GM12891 (cell line): ENCODE measurements around the gene GPR171.
A peak's percentile ranks its signal among the peaks of the same experiment; 100 is the strongest.
"Not testable (repeated sequence)": the region's sequence is repeated elsewhere in the genome, so short reads cannot be mapped to it uniquely, and the experiment has no call there.

Experiments used
- DNase-seq: peaks from one replicate; pipeline ENCODE4 v3.0.0; 2011; ENCODE audit warnings: low spot score; ENCODE audit not compliant: insufficient read length
- FAIRE-seq: peaks from 2 replicates; lab custom pipeline; 2011; peaks lifted over from hg19 to GRCh38; lab: Jason Lieb, UNC
- PAX5 ChIP-seq: IDR thresholded peaks from 2 replicates; pipeline ENCODE4 v1.6.1; 2011; ENCODE audit warnings: low read length, moderate library complexity, mild to moderate bottlenecking; ENCODE audit not compliant: insufficient read depth, severe bottlenecking
- POLR2A ChIP-seq: IDR thresholded peaks from 2 replicates; pipeline ENCODE4 v1.6.1; 2011; ENCODE audit warnings: low read depth, low read length, control low read depth
- POLR2AphosphoS5 ChIP-seq: IDR thresholded peaks from 2 replicates; pipeline ENCODE4 v1.6.1; 2011; ENCODE audit warnings: low read depth, low read length, control low read depth
- POU2F2 ChIP-seq: IDR thresholded peaks from 2 replicates; pipeline ENCODE4 v1.6.1; 2011; ENCODE audit warnings: low read depth, mild to moderate bottlenecking, control low read depth, low read length, moderate library complexity
- SPI1 ChIP-seq: IDR thresholded peaks from 2 replicates; pipeline ENCODE4 v1.6.1; 2011; ENCODE audit warnings: low read depth, low read length, control low read depth
- TAF1 ChIP-seq: IDR thresholded peaks from 2 replicates; pipeline ENCODE4 v1.6.1; 2011; ENCODE audit warnings: low read depth, low read length, control low read depth

GPR171 gene

GRCh38 chr3:151191095-151191494 is 11.9 kb downstream of the GPR171 start:
- FAIRE-seq = no peak
- TF ChIP-seq SPI1 (no peak), PAX5 (no peak), POU2F2 (no peak), TAF1 (no peak), POLR2A (no peak)

GRCh38 chr3:151183265-151183671 is 19.7 kb downstream of the GPR171 start:
- FAIRE-seq (no peak), DNase-seq (no peak)
- TF ChIP-seq TAF1 = no peak
- no peak for TF ChIP-seq PAX5
- TF ChIP-seq POLR2AphosphoS5 = no peak
- no peak for TF ChIP-seq POU2F2
- no peak for TF ChIP-seq SPI1
- no peak for TF ChIP-seq POLR2A

More at GRCh38 chr3:151191095-151191494, 11.9 kb downstream of the GPR171 start:
- DNase-seq = no peak

- DNase-seq (no peak), FAIRE-seq (no peak)
Measured at GRCh38 chr3:151182349-151183079, 20.5 kb downstream of the GPR171 start.

GRCh38 chr3:151178208-151178845 is 24.7 kb downstream of the GPR171 start:
- no peak for FAIRE-seq
- no peak for DNase-seq
- TF ChIP-seq TAF1 = no peak
- TF ChIP-seq SPI1 = no peak
- TF ChIP-seq POLR2A = no peak
- no peak for TF ChIP-seq PAX5
- TF ChIP-seq POU2F2 = no peak

More at GRCh38 chr3:151182349-151183079, 20.5 kb downstream of the GPR171 start:
- no peak for TF ChIP-seq TAF1
- TF ChIP-seq PAX5 = no peak
- TF ChIP-seq POU2F2 = no peak
- no peak for TF ChIP-seq SPI1
- TF ChIP-seq POLR2AphosphoS5 = no peak
- no peak for TF ChIP-seq POLR2A

- FAIRE-seq = no peak
- TF ChIP-seq PAX5 (no peak), POLR2A (no peak), TAF1 (no peak), POU2F2 (no peak), POLR2AphosphoS5 (no peak), SPI1 (no peak)
- no peak for DNase-seq
Measured at GRCh38 chr3:151175952-151176351, 27.1 kb downstream of the GPR171 start.

GRCh38 chr3:151174351-151174750 is 28.7 kb downstream of the GPR171 start:
- TF ChIP-seq POLR2AphosphoS5 (no peak), PAX5 (no peak), TAF1 (no peak), POU2F2 (no peak), POLR2A (no peak), SPI1 (no peak)
- DNase-seq = no peak
- no peak for FAIRE-seq

- no peak for DNase-seq
- TF ChIP-seq POLR2AphosphoS5 = no peak
- TF ChIP-seq SPI1 = peak; percentile 72
- FAIRE-seq = peak; percentile 71
Measured at GRCh38 chr3:151171145-151171757, 31.8 kb downstream of the GPR171 start.

GRCh38 chr3:151169948-151170679 is 32.9 kb downstream of the GPR171 start:
- not testable (repeated sequence) for DNase-seq
- peak; percentile 77 for FAIRE-seq
- 0 out of 2 replicates have a peak, but pooled peaks have one; percentile 21 for TF ChIP-seq POU2F2

- no peak for FAIRE-seq
- no peak for DNase-seq
- peak; percentile 62; the same call in 1 of the 2 replicates for TF ChIP-seq SPI1
- TF ChIP-seq POLR2AphosphoS5 = no peak
Measured at GRCh38 chr3:151169262-151169947, 33.6 kb downstream of the GPR171 start.
